Hepatocyte (in vitro differentiated cells): ENCODE results near the gene PLA2G4A. TPM values are rescaled to one million over a fixed set of nuclear protein-coding genes. Genes with fewer than 3 reads are reported as not detected.

Source experiments
- DNase-seq: peaks from one replicate; pipeline ENCODE4 v3.0.0-alpha.2; 2016; ENCODE audit warnings: low spot score
- H2AFZ ChIP-seq: fragments of 200-600 bp; sonication (generic); 2 replicates; pipeline ENCODE4 v1.6.0; 2016; ENCODE audit warnings: antibody characterized with exemption, mild to moderate bottlenecking
- H3K27ac ChIP-seq: fragments of 200-600 bp; sonication (generic); 2 replicates; pipeline ENCODE4 v1.5.1; 2016; ENCODE audit warnings: mild to moderate bottlenecking
- H3K27me3 ChIP-seq: fragments of 200-600 bp; sonication (generic); 2 replicates; pipeline ENCODE4 v1.6.1; 2016
- H3K36me3 ChIP-seq: fragments of 200-600 bp; sonication (generic); replicated peaks from 2 replicates; pipeline ENCODE4 v1.5.1; 2016; ENCODE audit warnings: low read depth; ENCODE audit not compliant: insufficient read depth
- H3K4me1 ChIP-seq: fragments of 200-600 bp; sonication (generic); 2 replicates; pipeline ENCODE4 v1.5.1; 2016; ENCODE audit warnings: mild to moderate bottlenecking, moderate library complexity; ENCODE audit not compliant: insufficient read depth
- H3K4me2 ChIP-seq: fragments of 200-600 bp; sonication (generic); 2 replicates; pipeline ENCODE4 v1.6.0; 2016
- H3K4me3 ChIP-seq: fragments of 200-600 bp; sonication (generic); 2 replicates; pipeline ENCODE4 v1.5.1; 2016; ENCODE audit warnings: mild to moderate bottlenecking
- H3K79me2 ChIP-seq: fragments of 200-600 bp; sonication (generic); 2 replicates; pipeline ENCODE4 v1.6.0; 2017; ENCODE audit warnings: mild to moderate bottlenecking
- H3K9me2 ChIP-seq: fragments of 200-600 bp; sonication (generic); replicated peaks from 2 replicates; pipeline ENCODE4 v1.6.0; 2017; ENCODE audit warnings: mild to moderate bottlenecking; ENCODE audit not compliant: insufficient read depth
- H3K9me3 ChIP-seq: fragments of 200-600 bp; sonication (generic); 2 replicates; pipeline ENCODE4 v1.5.1; 2016; ENCODE audit warnings: low read depth, mild to moderate bottlenecking
- H4K20me1 ChIP-seq: fragments of 200-600 bp; sonication (generic); 2 replicates; pipeline ENCODE4 v1.6.0; 2016; ENCODE audit warnings: mild to moderate bottlenecking; ENCODE audit not compliant: insufficient read depth, poor library complexity, severe bottlenecking
- EZH2 ChIP-seq: fragments of 200-600 bp; sonication (generic); IDR thresholded peaks from 2 replicates; pipeline ENCODE4 v1.6.1; 2016; ENCODE audit warnings: antibody characterized with exemption, mild to moderate bottlenecking, borderline replicate concordance
- EZH2phosphoT487 ChIP-seq: fragments of 200-600 bp; sonication (generic); IDR thresholded peaks from one replicate; pipeline ENCODE4 v1.6.1; 2018; ENCODE audit warnings: antibody characterized with exemption, mild to moderate bottlenecking, low read depth, moderate library complexity; ENCODE audit not compliant: unreplicated experiment, severe bottlenecking
- WGBS: methylation state at CpG from one replicate; pipeline ENCODE4 v1.1.6; 2016; ENCODE audit warnings: low lambda C conversion rate; ENCODE audit errors: missing lambda C conversion rate; 5-methylcytosine and 5-hydroxymethylcytosine counted together
- polyA plus RNA-seq: library from polyadenylated mRNA; unstranded; fragments of >200 nt; fragmentation: Nextera tagmentation; extraction: Ambion mirVana; gene quantifications from 2 replicates; pipeline ENCODE4 v1.2.1, GENCODE V29; 2016
- total RNA-seq: library from RNA; depleted of rRNA; stranded (reverse); fragments of >200 nt; gene quantifications from 2 replicates; pipeline ENCODE4 v1.2.3, GENCODE V29; 2014
- TF ChIP-seq, protein P1 (sequence below): fragments of 200-600 bp; sonication (generic); IDR thresholded peaks from 2 replicates; pipeline ENCODE4 v1.5.1; 2016; ENCODE audit warnings: antibody characterized with exemption, mild to moderate bottlenecking; ENCODE audit not compliant: poor library complexity

The PLA2G4A gene
- total and polyA plus RNA-seq, 2 experiments from 2014 or later = 21.3 to 24.9 TPM

DNA sequence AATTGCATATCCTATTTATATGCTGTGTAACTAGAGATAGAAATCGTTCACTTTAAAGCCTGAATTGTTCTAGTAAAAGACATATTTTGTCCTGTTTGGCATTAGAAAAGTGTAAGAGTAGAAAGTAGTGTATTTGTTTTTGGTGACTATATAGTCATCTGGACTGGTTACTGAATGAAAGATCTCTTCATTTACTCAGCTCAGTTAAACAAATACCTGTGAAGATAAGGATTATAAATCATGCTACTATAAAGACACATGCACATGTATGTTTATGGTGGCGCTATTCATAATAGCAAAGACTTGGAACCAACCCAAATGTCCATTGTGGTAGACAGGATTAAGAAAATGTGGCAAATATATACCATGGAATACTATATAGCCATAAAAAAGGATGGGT is 125.1 kb downstream of the PLA2G4A start:
- 72% methylated on average over 2 of the region's 2 CpGs for WGBS

GRCh38 chr1:186957314-186957713 is 128.6 kb downstream of the PLA2G4A start:
- no peaks in the 10 kb centered on the region for H3K36me3 ChIP-seq
- no peak for DNase-seq
- TF ChIP-seq, protein P1, sequence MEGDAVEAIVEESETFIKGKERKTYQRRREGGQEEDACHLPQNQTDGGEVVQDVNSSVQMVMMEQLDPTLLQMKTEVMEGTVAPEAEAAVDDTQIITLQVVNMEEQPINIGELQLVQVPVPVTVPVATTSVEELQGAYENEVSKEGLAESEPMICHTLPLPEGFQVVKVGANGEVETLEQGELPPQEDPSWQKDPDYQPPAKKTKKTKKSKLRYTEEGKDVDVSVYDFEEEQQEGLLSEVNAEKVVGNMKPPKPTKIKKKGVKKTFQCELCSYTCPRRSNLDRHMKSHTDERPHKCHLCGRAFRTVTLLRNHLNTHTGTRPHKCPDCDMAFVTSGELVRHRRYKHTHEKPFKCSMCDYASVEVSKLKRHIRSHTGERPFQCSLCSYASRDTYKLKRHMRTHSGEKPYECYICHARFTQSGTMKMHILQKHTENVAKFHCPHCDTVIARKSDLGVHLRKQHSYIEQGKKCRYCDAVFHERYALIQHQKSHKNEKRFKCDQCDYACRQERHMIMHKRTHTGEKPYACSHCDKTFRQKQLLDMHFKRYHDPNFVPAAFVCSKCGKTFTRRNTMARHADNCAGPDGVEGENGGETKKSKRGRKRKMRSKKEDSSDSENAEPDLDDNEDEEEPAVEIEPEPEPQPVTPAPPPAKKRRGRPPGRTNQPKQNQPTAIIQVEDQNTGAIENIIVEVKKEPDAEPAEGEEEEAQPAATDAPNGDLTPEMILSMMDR = no peak
- TF ChIP-seq EZH2 (no peak), EZH2phosphoT487 (no peak)
- no peaks in the 10 kb centered on the region for H3K9me3 ChIP-seq
- H3K4me2 ChIP-seq = no peak overlapping the region
- no peak overlapping the region for H2AFZ ChIP-seq
- H3K27ac ChIP-seq = no peak overlapping the region
- no peaks in the 10 kb centered on the region for H3K4me1 ChIP-seq
- no peak overlapping the region for H3K4me3 ChIP-seq
- no peaks in the 10 kb centered on the region for H3K27me3 ChIP-seq
- no peaks in the 10 kb centered on the region for H3K79me2 ChIP-seq
- WGBS = 43% methylated on average over 2 of the region's 2 CpGs
- H4K20me1 ChIP-seq = no peaks in the 10 kb centered on the region
- no peaks in the 10 kb centered on the region for H3K9me2 ChIP-seq

More for the DNA sequence above, 125.1 kb downstream of the PLA2G4A start:
- H3K9me2 ChIP-seq = no peaks in the 10 kb centered on the region
- H3K36me3 ChIP-seq = no peaks in the 10 kb centered on the region
- H3K4me1 ChIP-seq = no peaks in the 10 kb centered on the region
- no peak overlapping the region for H3K4me3 ChIP-seq
- H3K79me2 ChIP-seq = no peaks in the 10 kb centered on the region
- H3K27me3 ChIP-seq = no peaks in the 10 kb centered on the region
- no peaks in the 10 kb centered on the region for H4K20me1 ChIP-seq
- DNase-seq = no peak
- no peak for TF ChIP-seq EZH2
- TF ChIP-seq, protein P1 = no peak
- no peak for TF ChIP-seq EZH2phosphoT487
- H2AFZ ChIP-seq = no peak overlapping the region
- no peaks in the 10 kb centered on the region for H3K9me3 ChIP-seq
- no peak overlapping the region for H3K27ac ChIP-seq
- no peak overlapping the region for H3K4me2 ChIP-seq

DNA sequence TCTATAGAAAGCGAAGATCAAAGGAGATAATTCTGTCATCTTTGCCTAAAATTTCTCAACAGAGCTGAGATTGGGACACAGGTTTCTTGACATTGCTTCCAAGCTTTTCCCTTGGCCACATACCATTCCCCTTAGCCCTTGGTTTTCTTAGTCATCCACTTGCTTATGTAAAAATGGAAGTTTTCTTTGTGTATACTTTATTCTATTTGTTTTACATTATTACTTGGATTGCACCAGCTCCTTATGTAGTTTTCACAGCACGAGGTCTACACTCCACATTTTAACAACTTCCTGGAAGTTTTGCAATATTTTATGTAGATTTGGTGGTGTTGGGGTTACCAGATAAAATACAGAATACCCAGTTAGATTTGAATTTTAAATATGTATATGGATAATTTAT is 129.8 kb downstream of the PLA2G4A start:
- H3K9me2 ChIP-seq = no peaks in the 10 kb centered on the region
- no peaks in the 10 kb centered on the region for H3K9me3 ChIP-seq
- no peaks in the 10 kb centered on the region for H3K4me1 ChIP-seq
- TF ChIP-seq EZH2phosphoT487 = no peak
- TF ChIP-seq, protein P1 = no peak
- no peak for TF ChIP-seq EZH2
- WGBS = 93% methylated on average over 2 of the region's 2 CpGs
- no peak for DNase-seq
- H3K27me3 ChIP-seq = no peaks in the 10 kb centered on the region
- H4K20me1 ChIP-seq = no peaks in the 10 kb centered on the region
- no peak overlapping the region for H3K4me2 ChIP-seq
- H2AFZ ChIP-seq = no peak overlapping the region
- no peak overlapping the region for H3K4me3 ChIP-seq
- H3K27ac ChIP-seq = no peak overlapping the region
- no peaks in the 10 kb centered on the region for H3K36me3 ChIP-seq
- no peaks in the 10 kb centered on the region for H3K79me2 ChIP-seq

DNA sequence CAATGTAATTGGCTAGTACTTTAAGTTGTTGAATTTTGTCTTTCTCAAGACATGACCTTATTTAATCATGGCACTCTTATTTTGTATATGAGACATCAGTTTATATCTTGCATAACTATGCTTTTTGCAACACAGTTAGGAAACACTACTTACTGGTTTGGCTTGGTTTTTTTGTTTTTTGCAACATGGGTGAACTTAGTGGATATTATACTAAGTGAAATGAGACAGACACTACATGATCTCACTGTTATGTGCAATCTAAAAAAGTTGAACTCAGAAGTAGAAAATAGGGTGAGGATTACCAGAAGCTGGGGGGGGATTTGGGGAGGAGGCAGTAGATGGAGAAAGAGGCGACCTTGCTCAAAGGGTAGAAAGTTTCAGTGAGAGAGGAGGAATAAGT is 132.1 kb downstream of the PLA2G4A start:
- no peak overlapping the region for H3K4me3 ChIP-seq
- H3K27ac ChIP-seq = no peak overlapping the region
- H3K9me3 ChIP-seq = no peaks in the 10 kb centered on the region
- no peaks in the 10 kb centered on the region for H3K9me2 ChIP-seq
- H2AFZ ChIP-seq = no peak overlapping the region
- TF ChIP-seq, protein P1 = no peak
- TF ChIP-seq EZH2 = no peak
- TF ChIP-seq EZH2phosphoT487 = no peak
- WGBS = 97% methylated on average over 1 of the region's 1 CpG
- H3K4me2 ChIP-seq = no peak overlapping the region
- H3K79me2 ChIP-seq = no peaks in the 10 kb centered on the region
- H3K36me3 ChIP-seq = no peaks in the 10 kb centered on the region
- no peaks in the 10 kb centered on the region for H3K4me1 ChIP-seq
- no peaks in the 10 kb centered on the region for H3K27me3 ChIP-seq
- no peaks in the 10 kb centered on the region for H4K20me1 ChIP-seq
- DNase-seq = no peak
